H9 (cell line): ENCODE results near the gene MAP3K9. TPM values are rescaled to one million over a fixed set of nuclear protein-coding genes. Genes with fewer than 3 reads are reported as not detected.
A peak's percentile ranks its signal among the peaks of the same experiment; 100 is the strongest.

Experiments
- DNase-seq: peaks from one replicate; pipeline ENCODE4 v3.0.0-alpha.2; 2017
- H2AFZ ChIP-seq: one replicate; pipeline ENCODE4 v1.6.1; 2013; ENCODE audit warnings: mild to moderate bottlenecking, low read length, control low read depth, moderate library complexity
- H2AK5ac ChIP-seq: 2 replicates; pipeline ENCODE4 v1.6.1; 2013; ENCODE audit warnings: low read length, control low read depth, mixed read lengths; ENCODE audit not compliant: insufficient read length
- H2BK120ac ChIP-seq: one replicate; pipeline ENCODE4 v1.6.1; 2013; ENCODE audit warnings: low read depth, mild to moderate bottlenecking, low read length, control low read depth, inconsistent platforms; ENCODE audit not compliant: poor library complexity, severe bottlenecking
- H2BK12ac ChIP-seq: 2 replicates; pipeline ENCODE4 v1.6.1; 2013; ENCODE audit warnings: low read length, control low read depth, mixed read lengths, low read depth; ENCODE audit not compliant: insufficient read length
- H2BK15ac ChIP-seq: 2 replicates; pipeline ENCODE4 v1.6.1; 2013; ENCODE audit warnings: low read depth, low read length, control low read depth
- H2BK20ac ChIP-seq: one replicate; pipeline ENCODE4 v1.6.1; 2013; ENCODE audit warnings: low read depth, mild to moderate bottlenecking, low read length, control low read depth, inconsistent platforms; ENCODE audit not compliant: poor library complexity, severe bottlenecking
- H2BK5ac ChIP-seq: 2 replicates; pipeline ENCODE4 v1.6.1; 2013; ENCODE audit warnings: low read length, control low read depth, mixed read lengths; ENCODE audit not compliant: insufficient read length
- H3K14ac ChIP-seq: 2 replicates; pipeline ENCODE4 v1.6.1; 2013; ENCODE audit warnings: low read length, control low read depth; ENCODE audit not compliant: insufficient read depth
- H3K18ac ChIP-seq: 2 replicates; pipeline ENCODE4 v1.6.1; 2013; ENCODE audit warnings: low read depth, mild to moderate bottlenecking, mixed read lengths, low read length, control low read depth; ENCODE audit not compliant: insufficient read length
- H3K23ac ChIP-seq: 2 replicates; pipeline ENCODE4 v1.6.1; 2013; ENCODE audit warnings: low read length, control low read depth, mixed read lengths, low read depth; ENCODE audit not compliant: insufficient read length
- H3K23me2 ChIP-seq: 2 replicates; pipeline ENCODE4 v1.6.1; 2013; ENCODE audit warnings: low read depth, mild to moderate bottlenecking, mixed read lengths, low read length, control low read depth; ENCODE audit not compliant: insufficient read length, poor library complexity, severe bottlenecking
- H3K27ac ChIP-seq: 2 replicates; pipeline ENCODE4 v1.5.1; 2013; ENCODE audit warnings: low read length, control low read depth, mixed read lengths, low read depth; ENCODE audit not compliant: insufficient read length
- H3K27me3 ChIP-seq: 2 replicates; pipeline ENCODE4 v1.6.1; 2013; ENCODE audit warnings: low read length, control low read depth, inconsistent platforms; ENCODE audit not compliant: insufficient read depth
- H3K4ac ChIP-seq: 2 replicates; pipeline ENCODE4 v1.6.1; 2013; ENCODE audit warnings: low read depth, mild to moderate bottlenecking, control low read depth, inconsistent platforms, low read length, moderate library complexity
- H3K4me1 ChIP-seq: 2 replicates; pipeline ENCODE4 v1.6.1; 2013; ENCODE audit warnings: low read length, control low read depth, inconsistent platforms; ENCODE audit not compliant: insufficient read depth
- H3K4me2 ChIP-seq: 2 replicates; pipeline ENCODE4 v1.6.1; 2013; ENCODE audit warnings: low read length, control low read depth, mixed read lengths; ENCODE audit not compliant: insufficient read length, insufficient read depth
- H3K56ac ChIP-seq: 2 replicates; pipeline ENCODE4 v1.6.1; 2013; ENCODE audit warnings: low read depth, mild to moderate bottlenecking, mixed read lengths, low read length, control low read depth; ENCODE audit not compliant: insufficient read length
- H3K79me1 ChIP-seq: 2 replicates; pipeline ENCODE4 v1.6.1; 2013; ENCODE audit warnings: low read depth, mild to moderate bottlenecking, moderate library complexity, low read length, control low read depth, inconsistent platforms; ENCODE audit not compliant: insufficient read depth, poor library complexity, severe bottlenecking
- H3K79me2 ChIP-seq: 2 replicates; pipeline ENCODE4 v1.6.1; 2013; ENCODE audit warnings: low read length, control low read depth, inconsistent platforms; ENCODE audit not compliant: insufficient read depth
- H3K9ac ChIP-seq: 2 replicates; pipeline ENCODE4 v1.6.1; 2013; ENCODE audit warnings: low read length, control low read depth, mixed read lengths; ENCODE audit not compliant: insufficient read length; ENCODE audit errors: extremely low read depth
- H3K9me3 ChIP-seq: one replicate; pipeline ENCODE4 v1.6.1; 2013; ENCODE audit warnings: low read depth, low read length, inconsistent platforms; ENCODE audit not compliant: control insufficient read depth
- H3T11ph ChIP-seq: one replicate; pipeline ENCODE4 v1.6.1; 2013; ENCODE audit warnings: mild to moderate bottlenecking, low read length, control low read depth, inconsistent platforms
- H4K20me1 ChIP-seq: one replicate; pipeline ENCODE4 v1.6.1; 2013; ENCODE audit not compliant: control insufficient read depth, insufficient read length, insufficient read depth
- H4K5ac ChIP-seq: 2 replicates; pipeline ENCODE4 v1.6.1; 2013; ENCODE audit warnings: low read depth, mild to moderate bottlenecking, mixed read lengths, low read length, control low read depth; ENCODE audit not compliant: insufficient read length
- H4K8ac ChIP-seq: replicated peaks from 2 replicates; pipeline ENCODE4 v1.6.1; 2013; ENCODE audit warnings: low read length, control low read depth, mixed read lengths, low read depth; ENCODE audit not compliant: insufficient read length
- H4K91ac ChIP-seq: 2 replicates; pipeline ENCODE4 v1.6.1; 2013; ENCODE audit warnings: low read depth, mild to moderate bottlenecking, moderate library complexity, mixed read lengths, low read length, control low read depth; ENCODE audit not compliant: insufficient read length
- H3K27ac Mint-ChIP-seq, 3 experiments: 2 replicates in 2 of 3; 3 replicates in 1 of 3; pipeline ENCODE4 v1.8.0; 2020 to 2021; ENCODE audit warnings: mixed read lengths in 3 of 3, mild to moderate bottlenecking in 1 of 3, moderate library complexity in 1 of 3
- H3K27me3 Mint-ChIP-seq: 2 replicates; pipeline ENCODE4 v1.8.0; 2021; ENCODE audit warnings: low read depth, mild to moderate bottlenecking, moderate library complexity, mixed read lengths
- H3K36me3 Mint-ChIP-seq, 3 experiments: 2 replicates in 2 of 3; 3 replicates in 1 of 3; pipeline ENCODE4 v1.8.0; 2020 to 2021; ENCODE audit warnings: low read depth in 3 of 3, mixed read lengths in 3 of 3; ENCODE audit not compliant: insufficient read depth in 1 of 3
- H3K4me1 Mint-ChIP-seq, 2 experiments: 2 replicates each; pipeline ENCODE4 v1.8.0; 2020; ENCODE audit warnings: mixed read lengths in 2 of 2
- H3K4me3 Mint-ChIP-seq, 2 experiments: 2 replicates in 1 of 2; 3 replicates in 1 of 2; pipeline ENCODE4 v1.8.0; 2020 to 2021; ENCODE audit warnings: mild to moderate bottlenecking in 2 of 2, mixed read lengths in 2 of 2, moderate library complexity in 1 of 2
- H3K9me3 Mint-ChIP-seq, 2 experiments: 2 replicates in 1 of 2; 3 replicates in 1 of 2; pipeline ENCODE4 v1.8.0; 2020; ENCODE audit warnings: mild to moderate bottlenecking in 2 of 2, mixed read lengths in 2 of 2, moderate library complexity in 1 of 2
- WGBS: extraction: QIAGEN DNeasy Blood & Tissue Kit; methylation state at CpG from one replicate; pipeline ENCODE4 v1.1.7; 2013; ENCODE audit warnings: missing lambda C conversion rate, low lambda C conversion rate, mixed read lengths; ENCODE audit not compliant: insufficient read length; ENCODE audit errors: extremely low coverage; 5-methylcytosine and 5-hydroxymethylcytosine counted together
- total RNA-seq: library from RNA; stranded (reverse); gene quantifications from 2 replicates; pipeline ENCODE4 v1.2.1, GENCODE V29; 2021
- TF ChIP-seq, protein P1 (sequence below): fragments of 200-600 bp; sonication (generic); conservative IDR thresholded peaks from 3 replicates; pipeline ENCODE4 v1.8.0; 2021; ENCODE audit warnings: antibody characterized with exemption, mild to moderate bottlenecking

The MAP3K9 gene
- total RNA-seq, 1 experiment from 2014 or later: 20.0 TPM

DNA sequence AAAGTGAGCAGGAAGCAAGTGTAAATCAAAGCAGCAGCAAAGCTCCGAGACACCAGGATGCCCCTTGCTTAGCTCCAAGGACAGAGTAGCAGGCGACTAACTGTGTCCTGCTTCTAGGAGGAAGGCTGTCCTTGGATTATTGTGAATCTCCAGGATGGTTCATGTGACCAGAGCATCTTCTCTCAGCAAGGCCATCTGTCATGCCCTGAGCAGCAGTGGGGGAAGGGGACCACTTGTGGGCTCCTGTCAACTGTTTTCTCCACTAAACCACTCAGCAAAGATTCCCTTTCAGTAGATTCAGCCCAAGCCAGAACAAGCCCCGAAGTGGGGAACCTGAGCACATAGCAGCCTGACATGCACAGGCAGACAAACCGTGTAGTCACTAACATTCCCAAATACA, 19.4 kb downstream of the MAP3K9 start:
- no peaks in the 10 kb centered on the region for H3K27me3 Mint-ChIP-seq
- H3K27ac Mint-ChIP-seq: peak overlapping the region in 1 of 3 experiments; percentile 85; a peak in 1 of 7 replicates

More for the DNA sequence above, 19.4 kb downstream of the MAP3K9 start:
- WGBS: no CpG with 5 or more reads among the region's 4 CpGs
- Histone ChIP-seq H3K79me1 (peaks cover 3% of the 10 kb centered on the region), H3K14ac (no peak overlapping the region), H3K9ac (no peak overlapping the region), H3K18ac (no peak overlapping the region), H3K79me2 (peaks cover 1% of the 10 kb centered on the region; the same call in 1 of the 2 replicates), H2BK12ac (no peak overlapping the region), H3K9me3 (no peaks in the 10 kb centered on the region), H2BK20ac (no peak overlapping the region), H3K27me3 (no peaks in the 10 kb centered on the region), H3T11ph (no peak overlapping the region), H4K91ac (no peak overlapping the region), H4K5ac (no peak overlapping the region), H3K4me1 (no peaks in the 10 kb centered on the region), H2BK120ac (no peak overlapping the region), H2BK5ac (no peak overlapping the region), H3K23me2 (no peaks in the 10 kb centered on the region), H2AFZ (no peak overlapping the region), H2AK5ac (no peak overlapping the region), H3K4me2 (no peak overlapping the region), H4K8ac (no peak overlapping the region), H3K4ac (no peak overlapping the region), H3K23ac (no peak overlapping the region), H3K27ac (no peak overlapping the region), H3K56ac (no peak overlapping the region), H4K20me1 (no peaks in the 10 kb centered on the region), H2BK15ac (no peak overlapping the region)
- Mint-ChIP-seq H3K4me1 (no peaks in the 10 kb centered on the region), H3K9me3 (no peaks in the 10 kb centered on the region), H3K4me3 (no peak overlapping the region), H3K36me3 (peaks cover 8 to 43% (median 35%) of the 10 kb centered on the region in 3 experiments; a peak in 6 of 7 replicates)
- TF ChIP-seq, protein P1, sequence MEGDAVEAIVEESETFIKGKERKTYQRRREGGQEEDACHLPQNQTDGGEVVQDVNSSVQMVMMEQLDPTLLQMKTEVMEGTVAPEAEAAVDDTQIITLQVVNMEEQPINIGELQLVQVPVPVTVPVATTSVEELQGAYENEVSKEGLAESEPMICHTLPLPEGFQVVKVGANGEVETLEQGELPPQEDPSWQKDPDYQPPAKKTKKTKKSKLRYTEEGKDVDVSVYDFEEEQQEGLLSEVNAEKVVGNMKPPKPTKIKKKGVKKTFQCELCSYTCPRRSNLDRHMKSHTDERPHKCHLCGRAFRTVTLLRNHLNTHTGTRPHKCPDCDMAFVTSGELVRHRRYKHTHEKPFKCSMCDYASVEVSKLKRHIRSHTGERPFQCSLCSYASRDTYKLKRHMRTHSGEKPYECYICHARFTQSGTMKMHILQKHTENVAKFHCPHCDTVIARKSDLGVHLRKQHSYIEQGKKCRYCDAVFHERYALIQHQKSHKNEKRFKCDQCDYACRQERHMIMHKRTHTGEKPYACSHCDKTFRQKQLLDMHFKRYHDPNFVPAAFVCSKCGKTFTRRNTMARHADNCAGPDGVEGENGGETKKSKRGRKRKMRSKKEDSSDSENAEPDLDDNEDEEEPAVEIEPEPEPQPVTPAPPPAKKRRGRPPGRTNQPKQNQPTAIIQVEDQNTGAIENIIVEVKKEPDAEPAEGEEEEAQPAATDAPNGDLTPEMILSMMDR: no peak
- DNase-seq: no peak
